Cerebellar nuclear complex (tissue), 1 donor: ENCODE data around the gene TATDN2.

ENCODE experiments used
- DNase-seq, 2 experiments: peaks; one replicate each; lab custom pipeline; 2025; lab: John Stamatoyannopoulos, UW

The TATDN2 gene

GRCh38 chr3:10319804-10320203 is 71.5 kb downstream of the TATDN2 start:
- DNase-seq, result no peak

- no peak for DNase-seq
These were observed 72.0 kb downstream of the TATDN2 start for GRCh38 chr3:10320320-10320677.

GRCh38 chr3:10321630-10322351 is 73.5 kb downstream of the TATDN2 start:
- no peak for DNase-seq

- DNase-seq, result no peak
These were observed 74.1 kb downstream of the TATDN2 start for GRCh38 chr3:10322352-10322710.

- DNase-seq, result no peak
These were observed 79.3 kb downstream of the TATDN2 start for GRCh38 chr3:10327592-10327991.

GRCh38 chr3:10328460-10329071 is 80.3 kb downstream of the TATDN2 start:
- no peak for DNase-seq

GRCh38 chr3:10329495-10330015 is 81.3 kb downstream of the TATDN2 start:
- DNase-seq, result no peak

GRCh38 chr3:10330319-10330718 is 82.1 kb downstream of the TATDN2 start:
- DNase-seq, result no peak
